HG02981 (cell line): Measurements from ENCODE around the gene PRAMEF17.
"Not testable (repeated sequence)": the region's sequence is repeated elsewhere in the genome, so short reads cannot be mapped to it uniquely, and the experiment has no call there.

Source experiments
- ATAC-seq: cut with Tn5 transposase; IDR thresholded peaks from one replicate; pipeline ENCODE4 v1.9.1; 2021; ENCODE audit warnings: mild to moderate bottlenecking, moderate library complexity; ENCODE audit not compliant: unreplicated experiment

The PRAMEF17 gene

GRCh38 chr1:13389332-13389731, at the start of gene PRAMEF17:
Gene PRAMEF17 (plus strand): TSS chr1:13389632. CDS start chr1:13389658, 26 bp downstream.
- not testable (repeated sequence) for ATAC-seq

- ATAC-seq: not testable (repeated sequence)
Observed at GRCh38 chr1:13342496-13342895, 46.9 kb upstream of the PRAMEF17 start.

DNA sequence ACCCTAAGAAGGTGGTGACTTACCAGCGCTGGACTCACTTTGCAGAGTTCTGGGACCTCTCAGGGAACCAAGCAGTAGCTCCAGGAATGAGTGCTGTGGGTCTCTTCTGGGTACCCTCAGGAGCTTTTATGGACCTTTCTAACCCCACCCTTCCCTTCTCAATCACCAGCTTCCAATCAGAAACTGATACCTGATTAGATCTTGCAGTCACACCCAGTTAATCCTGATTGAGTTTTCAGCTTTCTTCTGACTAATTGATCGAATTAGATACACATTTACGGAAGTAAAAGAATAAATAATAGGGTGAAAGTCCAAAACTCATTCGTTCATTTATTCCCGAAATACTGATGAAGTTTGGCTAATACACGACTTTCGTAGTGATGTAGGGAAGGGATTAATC, 42.4 kb upstream of the PRAMEF17 start, which contains the start of gene PRAMEF14:
TSS of gene PRAMEF14 (minus strand) at position 101 of the 400 bp plus-strand sequence. CDS start 1,820 bp downstream, outside the sequence.
- not testable (repeated sequence) for ATAC-seq

- ATAC-seq: not testable (repeated sequence)
Observed at GRCh38 chr1:13353476-13353875, 36.0 kb upstream of the PRAMEF17 start.

GRCh38 chr1:13354475-13354874, 35.0 kb upstream of the PRAMEF17 start:
- not testable (repeated sequence) for ATAC-seq

- ATAC-seq: not testable (repeated sequence)
Observed at GRCh38 chr1:13356774-13357173, 32.7 kb upstream of the PRAMEF17 start.

DNA sequence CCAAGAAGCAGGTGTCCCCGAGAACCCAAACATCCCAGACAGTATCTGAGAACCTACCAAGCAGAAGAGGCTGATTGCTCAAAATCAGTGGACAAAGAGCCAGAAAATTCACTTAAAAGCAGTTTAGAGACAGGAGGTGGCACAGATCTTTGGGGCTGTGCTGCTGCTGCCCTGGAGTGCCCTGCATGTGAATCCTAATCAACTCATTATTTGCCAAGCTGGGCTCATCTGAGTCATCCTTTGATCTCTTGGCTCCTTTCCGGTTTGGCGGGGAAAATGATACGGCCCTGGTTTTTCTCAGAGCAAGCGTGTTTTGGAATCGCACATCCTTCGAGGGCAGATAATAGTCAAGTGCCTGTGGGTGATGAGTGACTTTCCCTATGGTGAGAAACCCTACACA, 27.1 kb upstream of the PRAMEF17 start:
- not testable (repeated sequence) for ATAC-seq

DNA sequence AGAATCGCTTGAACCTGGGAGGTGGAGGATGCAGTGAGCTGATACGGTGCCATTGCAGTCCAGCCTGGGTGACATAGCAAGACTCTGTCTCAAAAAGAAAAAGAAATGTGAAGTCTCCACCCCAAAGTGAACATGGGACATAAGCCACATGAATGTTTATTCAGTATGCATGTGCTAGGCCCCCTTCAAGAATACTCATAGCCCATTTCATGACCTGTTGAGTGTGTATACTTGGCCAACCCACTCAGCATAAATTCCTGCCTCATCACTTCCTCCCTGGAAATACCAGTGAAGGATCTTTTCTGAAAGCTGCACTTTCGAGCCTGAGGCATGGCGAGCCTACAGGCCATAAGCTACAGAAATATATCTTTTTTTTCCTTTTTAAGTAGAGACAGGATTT, 24.5 kb upstream of the PRAMEF17 start:
- not testable (repeated sequence) for ATAC-seq

GRCh38 chr1:13366536-13366935, 22.9 kb upstream of the PRAMEF17 start:
- ATAC-seq: not testable (repeated sequence)

DNA sequence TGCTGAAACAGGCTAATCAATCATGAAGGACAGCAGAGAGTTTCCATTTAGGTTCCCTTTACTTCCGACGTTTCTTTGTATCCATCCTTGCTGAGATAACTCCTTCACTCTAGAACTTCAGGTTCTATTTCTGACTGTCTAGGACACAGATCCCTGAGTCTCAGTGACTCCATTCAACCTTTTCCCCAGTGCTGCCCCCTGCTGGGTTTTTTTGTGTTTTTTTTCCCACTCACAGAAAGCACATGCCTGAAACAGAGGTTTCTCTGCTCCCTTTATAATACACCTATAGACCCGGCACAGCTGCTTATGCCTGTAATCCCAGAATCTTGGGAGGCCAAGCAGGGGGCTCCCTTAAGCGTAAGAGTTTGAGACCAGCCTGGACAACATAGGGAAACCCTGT, 20.9 kb upstream of the PRAMEF17 start:
- ATAC-seq: not testable (repeated sequence)

DNA sequence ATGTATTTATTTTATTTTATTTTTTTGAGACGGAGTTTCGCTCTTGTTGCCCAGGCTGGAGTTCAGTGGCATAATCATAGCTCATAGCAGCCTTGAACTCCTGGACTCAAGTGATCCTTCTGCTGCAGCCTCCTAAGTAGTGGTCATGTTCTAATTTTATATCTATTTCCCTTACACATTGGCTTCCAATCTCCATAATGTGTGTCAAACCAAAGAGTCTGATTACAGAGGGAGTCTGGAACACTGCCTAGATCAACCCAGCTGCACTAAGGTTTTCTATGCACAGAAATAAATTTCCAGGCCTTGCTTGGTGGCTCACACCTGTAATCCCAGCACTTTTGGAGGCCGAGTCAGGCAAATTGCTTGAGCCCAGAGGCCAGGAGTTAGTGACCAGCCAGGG, 10.4 kb upstream of the PRAMEF17 start:
- ATAC-seq: not testable (repeated sequence)

DNA sequence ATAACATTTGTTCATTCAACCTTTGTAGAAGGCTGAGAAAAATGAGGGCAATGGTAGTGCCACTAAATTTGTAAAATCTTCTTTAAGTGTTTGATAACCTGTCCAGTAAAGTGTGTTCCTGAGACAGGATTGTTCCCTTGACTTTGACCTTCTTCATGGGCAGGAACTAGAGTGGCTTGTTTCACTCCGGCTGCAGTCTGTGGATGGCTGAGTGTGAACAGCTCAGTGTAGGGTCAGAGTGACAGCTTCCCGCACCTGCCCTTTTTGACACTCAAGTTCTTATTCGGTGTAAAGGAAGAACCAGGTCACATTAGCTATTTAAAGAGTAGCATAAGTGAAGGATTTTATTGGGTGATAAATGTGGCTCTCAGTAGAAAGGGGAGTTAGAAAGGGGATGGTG, 9.1 kb upstream of the PRAMEF17 start:
- not testable (repeated sequence) for ATAC-seq

DNA sequence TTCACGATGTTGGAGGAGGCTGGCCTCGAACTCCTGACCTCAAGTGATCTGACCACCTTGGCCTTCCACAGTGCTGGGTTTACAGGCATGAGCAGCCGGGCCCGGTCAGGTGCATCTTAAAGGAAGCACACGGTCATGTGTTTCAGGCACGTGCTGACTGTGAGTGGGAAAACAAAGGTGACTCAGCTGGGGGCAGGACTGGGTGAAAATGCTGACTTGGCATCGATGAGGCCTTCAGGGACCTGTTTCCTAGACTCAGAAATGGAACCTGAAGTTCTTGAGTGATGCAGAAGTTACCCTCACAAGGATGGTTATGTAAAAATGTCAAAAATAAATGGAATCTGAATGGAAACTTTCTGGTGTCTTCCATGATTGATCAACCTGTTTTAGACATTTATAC, 3.6 kb downstream of the PRAMEF17 start:
- not testable (repeated sequence) for ATAC-seq

DNA sequence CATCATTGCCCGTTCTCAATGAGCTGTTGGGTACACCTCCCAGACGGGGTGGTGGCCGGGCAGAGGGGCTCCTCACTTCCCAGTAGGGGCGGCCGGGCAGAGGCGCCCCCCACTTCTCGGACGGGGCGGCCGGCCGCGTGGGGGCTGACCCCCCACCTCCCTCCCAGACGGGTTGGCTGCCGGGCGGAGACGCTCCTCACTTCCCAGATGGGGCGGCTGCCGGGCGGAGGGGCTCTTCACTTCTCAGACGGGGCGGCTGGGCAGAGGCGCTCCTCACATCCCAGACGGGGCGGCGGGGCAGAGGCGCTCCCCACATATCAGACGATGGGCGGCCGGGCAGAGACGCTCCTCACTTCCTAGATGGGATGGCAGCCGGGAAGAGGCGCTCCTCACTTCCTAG, 5.3 kb downstream of the PRAMEF17 start:
- ATAC-seq: not testable (repeated sequence)

- not testable (repeated sequence) for ATAC-seq
Observed at GRCh38 chr1:13395311-13395710, 5.9 kb downstream of the PRAMEF17 start.

DNA sequence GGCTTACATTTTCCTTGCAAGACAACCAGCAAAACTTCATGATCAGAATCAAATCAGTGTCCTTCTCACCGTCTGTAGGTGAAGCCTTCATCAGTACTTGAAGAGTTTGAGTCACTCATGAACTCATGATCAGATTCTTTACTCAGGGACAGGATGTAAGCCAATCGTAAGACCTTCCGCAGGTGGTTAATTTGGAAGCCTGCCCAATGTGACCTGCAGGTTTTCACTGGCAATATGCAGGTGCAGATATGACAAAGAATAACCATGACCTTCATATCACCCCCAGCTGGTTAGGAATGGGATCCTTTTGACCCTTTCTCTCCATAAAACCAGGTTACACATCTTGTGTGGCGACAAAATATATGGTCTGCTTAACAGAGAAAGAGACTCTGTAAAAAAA, 18.4 kb downstream of the PRAMEF17 start:
- no peak for ATAC-seq

DNA sequence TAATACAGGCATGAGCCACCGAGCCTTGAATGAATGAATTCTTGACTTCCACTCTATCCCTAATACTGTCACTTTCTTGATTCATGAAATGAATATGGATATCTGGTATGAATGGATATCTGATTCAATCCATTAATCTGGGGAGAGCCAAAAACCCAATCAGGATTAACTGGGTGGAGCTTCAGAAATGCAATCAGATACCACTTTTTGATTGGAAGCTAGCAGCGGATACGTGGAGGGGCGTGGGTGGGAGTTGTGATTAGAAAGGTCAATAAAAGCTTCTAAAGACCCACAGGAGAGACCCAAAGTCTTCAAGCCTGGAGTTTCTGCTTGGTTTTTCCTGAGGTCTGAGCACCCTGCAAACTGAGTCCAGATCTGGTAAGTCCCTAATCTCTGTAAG, 20.7 kb downstream of the PRAMEF17 start, which contains the start of gene PRAMEF20:
TSS of gene PRAMEF20 (plus strand) at position 301 of the 400 bp plus-strand sequence. CDS start 5,905 bp downstream, outside the sequence.
- not testable (repeated sequence) for ATAC-seq

DNA sequence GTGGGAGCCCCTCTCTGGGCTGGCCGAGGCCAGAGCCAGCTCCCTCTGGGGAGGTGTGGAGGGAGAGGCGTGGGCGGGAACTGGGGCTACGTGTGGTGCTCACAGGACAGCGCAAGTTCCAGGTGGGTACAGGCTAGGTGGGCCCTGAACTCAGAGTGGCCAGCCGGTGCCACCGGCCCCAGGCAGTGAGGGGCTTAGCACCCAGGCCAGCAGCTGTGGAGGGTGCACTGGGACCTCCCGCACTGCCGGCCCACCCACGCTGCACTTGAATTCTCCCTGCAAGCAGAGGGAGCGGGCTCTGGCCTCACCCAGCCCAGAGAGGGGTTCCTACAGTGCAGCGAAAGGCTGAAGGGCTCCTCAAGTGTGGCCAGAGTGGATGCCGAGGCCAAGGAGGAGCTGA, 41.1 kb downstream of the PRAMEF17 start:
- ATAC-seq: no peak

GRCh38 chr1:13432251-13432650, 42.8 kb downstream of the PRAMEF17 start:
- ATAC-seq: no peak

DNA sequence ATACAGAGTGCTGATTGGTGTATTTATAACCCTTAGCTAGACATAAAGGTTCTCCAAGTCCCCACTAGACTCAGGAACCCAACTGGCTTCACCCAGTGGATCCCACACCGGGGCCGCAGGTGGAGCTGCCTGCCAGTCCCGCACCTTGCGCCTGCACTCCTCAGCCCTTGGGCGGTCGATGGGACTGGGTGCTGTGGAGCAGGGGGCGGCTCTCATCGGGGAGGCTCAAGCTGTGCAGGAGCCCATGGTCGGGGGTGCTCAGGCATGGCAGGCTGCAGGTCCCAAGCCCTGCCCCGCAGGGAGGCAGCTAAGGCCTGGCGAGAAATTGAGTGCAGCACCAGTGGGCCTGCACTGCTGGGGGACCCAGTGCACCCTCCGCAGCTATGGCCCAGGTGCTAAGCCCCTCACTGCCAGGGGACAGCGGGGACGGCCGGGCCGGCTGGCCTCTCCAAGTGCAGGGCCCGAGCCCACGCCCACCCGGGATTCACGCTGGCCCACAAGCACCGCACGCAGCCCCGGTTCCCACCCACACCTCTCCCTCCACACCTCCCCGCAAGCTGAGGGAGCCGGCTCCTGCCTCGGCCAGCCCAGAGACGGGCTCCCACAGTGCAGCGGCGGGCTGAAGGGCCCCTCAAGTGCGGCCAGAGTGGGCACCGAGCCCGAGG, 44.4 kb downstream of the PRAMEF17 start:
- ATAC-seq: not testable (repeated sequence)

GRCh38 chr1:13435458-13435857, 46.0 kb downstream of the PRAMEF17 start:
- ATAC-seq: no peak

DNA sequence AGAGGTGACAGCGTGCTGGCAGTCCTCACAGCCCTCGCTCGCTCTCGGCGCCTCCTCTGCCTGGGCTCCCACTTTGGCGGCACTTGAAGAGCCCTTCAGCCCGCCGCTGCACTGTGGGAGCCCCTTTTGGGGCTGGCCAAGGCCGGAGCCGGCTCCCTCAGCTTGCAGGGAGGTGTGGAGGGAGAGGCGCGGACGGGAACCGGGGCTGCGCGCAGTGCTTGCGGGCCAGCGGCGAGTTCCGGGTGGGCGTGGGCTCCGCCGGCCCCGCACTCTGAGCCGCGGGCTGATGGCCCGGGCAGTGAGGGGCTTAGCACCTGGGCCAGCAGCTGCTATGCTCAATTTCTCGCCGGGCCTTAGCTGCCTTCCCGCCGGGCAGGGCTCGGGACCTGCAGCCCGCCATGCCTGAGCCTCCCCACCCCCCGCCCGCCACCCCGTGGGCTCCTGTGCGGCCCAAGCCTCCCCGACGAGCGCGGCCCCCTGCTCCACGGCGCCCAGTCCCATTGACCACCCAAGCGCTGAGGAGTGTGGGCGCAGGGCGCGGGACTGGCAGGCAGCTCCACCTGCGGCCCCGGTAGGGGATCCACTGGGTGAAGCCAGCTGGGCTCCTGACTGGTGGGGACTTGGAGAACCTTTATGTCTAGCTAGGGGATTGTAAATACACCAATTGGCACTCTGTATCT, 49.8 kb downstream of the PRAMEF17 start:
- not testable (repeated sequence) for ATAC-seq
